Measurements from ENCODE around the gene CFAP298. TPM values are rescaled to one million over a fixed set of nuclear protein-coding genes. Genes with fewer than 3 reads are reported as not detected.

The CFAP298 gene
- total and polyA plus RNA-seq, 9 donors = 18.6 to 39.5 (median 28.0) TPM

DNA sequence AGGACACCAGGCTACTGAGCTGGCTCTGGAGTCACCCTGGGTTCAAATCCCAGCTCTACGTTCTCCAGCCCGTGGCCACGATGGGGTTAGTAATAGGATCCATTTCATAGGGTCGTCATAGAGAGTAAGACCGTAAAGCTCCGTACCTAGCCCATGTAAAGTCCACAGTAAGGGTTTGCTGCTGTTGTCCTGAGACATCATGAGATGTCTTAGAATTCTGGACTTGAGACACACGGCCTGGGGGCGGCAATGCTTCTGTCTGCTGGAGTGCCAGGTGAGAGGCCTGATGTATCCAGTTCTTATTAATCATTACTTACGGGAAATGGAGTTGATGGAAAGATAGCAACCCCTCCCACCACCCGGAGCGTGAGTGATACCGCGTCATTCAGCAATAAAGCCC, 30.4 kb downstream of the CFAP298 start:
- Histone ChIP-seq H3K27ac (no peak overlapping the region), H3K4me3 (no peak overlapping the region), H3K4me1 (ENCODE audit: insufficient read depth) (no peaks in the 10 kb centered on the region), H3K27me3 (no peaks in the 10 kb centered on the region), H3K36me3 (no peaks in the 10 kb centered on the region), H3K9me3 (no peaks in the 10 kb centered on the region)
- intact Hi-C loops (cut with DNase I) = no loop called here
- TF ChIP-seq CTCF (IDR thresholded peaks at IDR 0.05) = no peak
- no peak for TF ChIP-seq POLR2A (IDR thresholded peaks at IDR 0.05)
- TF ChIP-seq EP300 (IDR thresholded peaks at IDR 0.05) = no peak
- DNase-seq = peak in 1 of 5 donors; percentile 1
- WGBS, 3 donors = 91 to 93% (median 92%) methylated on average over 13 of the region's 13 CpGs

GRCh38 chr21:32580949-32581348, 31.2 kb downstream of the CFAP298 start:
- H3K4me1 ChIP-seq (ENCODE audit: insufficient read depth) = no peaks in the 10 kb centered on the region
- no peak for DNase-seq
- no peaks in the 10 kb centered on the region for H3K9me3 ChIP-seq
- 90 to 93% (median 92%) methylated on average over 13 of the region's 13 CpGs for WGBS, 3 donors
- intact Hi-C loops (cut with DNase I) = no loop called here
- no peak overlapping the region for H3K4me3 ChIP-seq
- H3K27me3 ChIP-seq = no peaks in the 10 kb centered on the region
- H3K27ac ChIP-seq = no peak overlapping the region
- TF ChIP-seq POLR2A (IDR thresholded peaks at IDR 0.05) (no peak), EP300 (IDR thresholded peaks at IDR 0.05) (no peak), CTCF (IDR thresholded peaks at IDR 0.05) (no peak)
- no peaks in the 10 kb centered on the region for H3K36me3 ChIP-seq

DNA sequence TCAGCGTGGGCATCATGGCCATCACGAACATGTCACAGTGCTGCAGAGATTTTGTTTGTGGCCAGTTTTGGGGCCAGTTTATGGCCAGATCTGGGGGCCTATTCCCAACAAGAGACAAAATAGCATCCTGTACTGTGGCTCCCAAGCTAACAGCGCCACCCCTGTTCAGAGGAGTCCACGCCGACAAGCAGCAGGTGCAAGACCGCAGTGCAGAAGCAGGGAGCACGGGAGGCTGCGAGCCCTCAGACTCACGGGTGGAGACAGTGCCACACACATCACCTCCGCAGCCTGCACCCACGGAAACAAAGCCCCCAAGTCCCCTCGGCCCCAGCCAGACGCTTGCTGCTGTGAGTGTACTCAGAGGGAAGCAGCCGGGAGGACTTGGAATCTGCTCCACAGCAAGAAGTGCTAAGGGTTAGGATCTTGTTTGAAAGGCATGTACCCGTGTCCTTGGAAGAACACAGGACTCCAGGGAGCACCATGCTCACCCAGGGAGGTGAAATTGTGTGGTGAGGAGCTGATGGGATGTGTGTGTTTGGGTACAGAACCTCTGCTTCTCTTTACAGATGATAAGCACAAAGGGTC, 34.0 kb downstream of the CFAP298 start:
- no peak for DNase-seq
- H3K4me1 ChIP-seq (ENCODE audit: insufficient read depth) = no peaks in the 10 kb centered on the region
- no peak overlapping the region for H3K4me3 ChIP-seq
- H3K9me3 ChIP-seq = no peaks in the 10 kb centered on the region
- no peaks in the 10 kb centered on the region for H3K27me3 ChIP-seq
- no peak for TF ChIP-seq CTCF (IDR thresholded peaks at IDR 0.05)
- no peak overlapping the region for H3K27ac ChIP-seq
- H3K36me3 ChIP-seq = no peaks in the 10 kb centered on the region
- WGBS, 3 donors = 51 to 55% (median 53%) methylated on average over 15 of the region's 15 CpGs
- intact Hi-C loops (cut with DNase I) = loop anchor here in 1 of 4 donors (10.0 kb wide), 1 partner anchor 283 kb away; the partner anchor contains the start of gene MRAP

DNA sequence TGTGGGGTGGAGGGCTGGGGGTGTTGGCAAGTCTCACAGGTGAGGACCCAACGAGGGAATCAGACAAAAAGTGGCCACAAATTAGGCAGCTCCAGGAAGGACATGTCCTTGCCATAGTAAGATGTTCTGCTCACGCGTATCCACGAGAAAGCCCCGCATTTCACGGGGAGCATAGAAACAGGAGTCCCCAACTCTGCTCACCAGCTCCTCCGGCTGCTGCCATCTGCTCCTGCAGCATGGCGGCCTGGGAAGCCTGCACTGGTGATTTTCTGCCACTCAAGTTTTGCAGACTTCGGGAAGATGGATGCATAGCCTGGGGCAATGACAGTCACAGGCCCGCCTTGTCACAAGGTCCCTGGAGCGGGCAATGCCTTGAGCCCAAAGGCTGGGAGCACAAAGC, 36.2 kb downstream of the CFAP298 start:
- WGBS, 3 donors = 92 to 93% (median 92%) methylated on average over 11 of the region's 11 CpGs

More for the DNA sequence above, 36.2 kb downstream of the CFAP298 start:
- no peaks in the 10 kb centered on the region for H3K36me3 ChIP-seq
- H3K27ac ChIP-seq = no peak overlapping the region
- no peak overlapping the region for H3K4me3 ChIP-seq
- TF ChIP-seq CTCF (IDR thresholded peaks at IDR 0.05) = no peak
- TF ChIP-seq POLR2A (IDR thresholded peaks at IDR 0.05) = no peak
- no peak for TF ChIP-seq EP300 (IDR thresholded peaks at IDR 0.05)
- H3K27me3 ChIP-seq = no peaks in the 10 kb centered on the region
- H3K9me3 ChIP-seq = no peaks in the 10 kb centered on the region
- DNase-seq = no peak
- H3K4me1 ChIP-seq (ENCODE audit: insufficient read depth) = no peaks in the 10 kb centered on the region
- intact Hi-C loops (cut with DNase I) = loop anchor here in 1 of 4 donors (10.0 kb wide), 1 partner anchor 281 kb away; the partner anchor contains the start of gene MRAP

All from ovary (tissue), 9 donors.